HCT116 (cell line): ENCODE data around the gene FBXL16. TPM values are rescaled to one million over a fixed set of nuclear protein-coding genes. Genes with fewer than 3 reads are reported as not detected.
A peak's percentile ranks its signal among the peaks of the same experiment; 100 is the strongest.

Experiments used
- ATAC-seq: fragments of 200-7000 bp; cut with Tn5 transposase; 2 replicates; pipeline ENCODE4 v1.9.1; 2020; ENCODE audit warnings: mild to moderate bottlenecking, moderate library complexity
- BruUV-seq: library from RNA; stranded (reverse); fragments of 400-500 nt; replicated peaks from 2 replicates; lab custom pipeline; 2021; lab: Mats Ljungman, UMichigan
- CTCF ChIA-PET: fragments of 300-600 bp; sonication (Branson Sonifier 250); formaldehyde crosslinking; loops from one replicate; lab custom pipeline; 2021; ENCODE audit warnings: antibody characterized with exemption; lab: Charles Lee
- POLR2A ChIA-PET: fragments of 300-600, 350-600 bp; sonication (Branson Sonifier 250); formaldehyde crosslinking; loops from one replicate; lab custom pipeline; 2021; ENCODE audit warnings: antibody characterized with exemption; lab: Charles Lee
- RAD21 ChIA-PET, 2 experiments: fragments of 300-600 bp; sonication (Branson Sonifier 250); formaldehyde crosslinking; loops; one replicate each; lab custom pipeline; 2023; ENCODE audit warnings: low total read pairs in 2 of 2; ENCODE audit not compliant: uncharacterized antibody in 2 of 2, unreplicated experiment in 2 of 2, low non-redundant PET in 1 of 2; lab: Charles Lee
- DNase-seq: peaks from one replicate; pipeline ENCODE4 v3.0.0-alpha.2; 2010; ENCODE audit warnings: low read depth, low spot score
- H2AFZ ChIP-seq: fragments of 200-600 bp; shearing (Covaris generic), sonication (generic); 2 replicates; pipeline ENCODE4 v1.6.1; 2017; ENCODE audit warnings: low read depth, mixed run types, mixed read lengths, antibody characterized with exemption, low read length; ENCODE audit not compliant: poor library complexity, severe bottlenecking
- H3K27ac ChIP-seq: 2 replicates; pipeline ENCODE4 v1.5.1; 2012; ENCODE audit warnings: low read depth, low read length
- H3K27me3 ChIP-seq: fragments of 200-600 bp; sonication (generic); 2 replicates; pipeline ENCODE4 v1.6.1; 2016; ENCODE audit warnings: mixed run types, low read length, mixed read lengths; ENCODE audit not compliant: insufficient read depth
- H3K36me3 ChIP-seq, 2 experiments: fragments of 200-500 bp in 1 of 2; fragments of 200-600 bp in 1 of 2; sonication (Bioruptor generic) in 1 of 2; sonication (generic) in 1 of 2; 2 replicates each; pipeline versions ENCODE4 v1.5.1 to v1.6.1; 2014 to 2016; ENCODE audit warnings: low read length in 2 of 2, inconsistent platforms in 1 of 2, mixed read lengths in 1 of 2, mixed run types in 1 of 2; ENCODE audit not compliant: insufficient read depth in 2 of 2, control insufficient read depth in 1 of 2
- H3K4me1 ChIP-seq, 2 experiments: fragments of 200-600 bp in 1 of 2; sonication (generic) in 1 of 2; 2 replicates each; pipeline versions ENCODE4 v1.5.1 to v1.6.1; 2012 to 2017; ENCODE audit warnings: low read length in 2 of 2, inconsistent platforms in 1 of 2, mild to moderate bottlenecking in 1 of 2, mixed read lengths in 1 of 2, mixed run types in 1 of 2, moderate library complexity in 1 of 2; ENCODE audit not compliant: insufficient read depth in 2 of 2, control insufficient read depth in 1 of 2
- H3K4me2 ChIP-seq: fragments of 200-600 bp; sonication (generic); 2 replicates; pipeline ENCODE4 v1.6.1; 2017; ENCODE audit warnings: mixed run types, low read length, mixed read lengths
- H3K4me3 ChIP-seq, 2 experiments: fragments of 200-600 bp in 1 of 2; sonication (generic) in 1 of 2; replicated peaks in 1 of 2; 2 replicates each; pipeline ENCODE4 v1.5.1; 2011 to 2016; ENCODE audit warnings: low read length in 2 of 2, control low read depth in 1 of 2, low read depth in 1 of 2, mild to moderate bottlenecking in 1 of 2, mixed read lengths in 1 of 2, mixed run types in 1 of 2
- H3K79me2 ChIP-seq: fragments of 200-600 bp; sonication (generic); 2 replicates; pipeline ENCODE4 v1.6.1; 2017; ENCODE audit warnings: mild to moderate bottlenecking, mixed run types, low read length, moderate library complexity, mixed read lengths; ENCODE audit not compliant: insufficient read depth
- H3K9ac ChIP-seq: fragments of 200-600 bp; sonication (generic); 2 replicates; pipeline ENCODE4 v1.6.1; 2016; ENCODE audit warnings: low read length, mixed read lengths
- H3K9me2 ChIP-seq: fragments of 200-600 bp; sonication (generic), shearing (Covaris generic); 2 replicates; pipeline ENCODE4 v1.6.1; 2017; ENCODE audit warnings: mixed run types, mild to moderate bottlenecking, moderate library complexity; ENCODE audit not compliant: insufficient read depth
- H3K9me3 ChIP-seq, 2 experiments: fragments of 200-500 bp in 1 of 2; fragments of 200-600 bp in 1 of 2; sonication (Bioruptor generic) in 1 of 2; sonication (generic) in 1 of 2; 2 replicates each; pipeline ENCODE4 v1.6.1; 2014 to 2017; ENCODE audit warnings: low read length in 2 of 2, mixed read lengths in 2 of 2, inconsistent platforms in 1 of 2, low read depth in 1 of 2, mild to moderate bottlenecking in 1 of 2, mixed run types in 1 of 2, moderate library complexity in 1 of 2; ENCODE audit not compliant: control insufficient read depth in 1 of 2, insufficient read depth in 1 of 2
- H4K20me1 ChIP-seq: fragments of 200-600 bp; sonication (generic), shearing (Covaris generic); 2 replicates; pipeline ENCODE4 v1.6.1; 2017; ENCODE audit warnings: mixed run types, mild to moderate bottlenecking, moderate library complexity; ENCODE audit not compliant: insufficient read depth
- CEBPB ChIP-seq: IDR thresholded peaks from 2 replicates; pipeline ENCODE4 v1.6.1; 2012; ENCODE audit warnings: low read depth
- EZH2phosphoT487 ChIP-seq: fragments of 200-600 bp; IDR thresholded peaks from 2 replicates; pipeline ENCODE4 v1.6.1; 2018; ENCODE audit warnings: antibody characterized with exemption, borderline replicate concordance
- JUND ChIP-seq: IDR thresholded peaks from 2 replicates; pipeline ENCODE4 v1.6.1; 2012
- POLR2A ChIP-seq: IDR thresholded peaks from 2 replicates; pipeline ENCODE4 v1.7.0; 2011; ENCODE audit warnings: borderline replicate concordance; ENCODE audit not compliant: insufficient read depth, insufficient read length; ENCODE audit errors: extremely low read depth
- POLR2AphosphoS5 ChIP-seq: IDR thresholded peaks from 2 replicates; pipeline ENCODE4 v1.6.1; 2011; ENCODE audit warnings: mild to moderate bottlenecking, low read depth, low read length, moderate library complexity
- SP1 ChIP-seq: IDR thresholded peaks from 2 replicates; pipeline ENCODE4 v1.6.1; 2012; ENCODE audit warnings: low read depth
- TCF7L2 ChIP-seq: IDR thresholded peaks from 2 replicates; pipeline ENCODE4 v1.7.0; 2011; ENCODE audit warnings: borderline replicate concordance, inconsistent platforms; ENCODE audit not compliant: insufficient read depth, insufficient read length; ENCODE audit errors: extremely low read depth
- intact Hi-C: fragments of 100-400 bp; cut with micrococcal nuclease; formaldehyde crosslinking; loops from 2 replicates; pipeline ENCODE4 v1.10.0; 2022
- total RNA-seq: library from RNA; stranded (reverse); gene quantifications from one replicate; pipeline ENCODE4 v1.2.1, GENCODE V29; 2021; ENCODE audit not compliant: unreplicated experiment
- TF ChIP-seq, protein P1 (sequence below): IDR thresholded peaks from 2 replicates; pipeline ENCODE4 v1.6.1; 2012

FBXL16 gene
- total RNA-seq, 1 experiment from 2014 or later: 49.7 TPM

- BruUV-seq: no TSS peak
- CTCF ChIA-PET: interaction anchor here (1.4 to 1.8 kb wide), 3 partner anchors 9 to 70 kb away, joined by 4 to 9 read pairs (median 6); partner anchors contain the start of genes CHTF18 and RPUSD1
- Histone ChIP-seq H3K79me2 (peaks cover 25% of the 10 kb centered on the region), H3K4me3 (0 out of 4 replicates have a peak overlapping the region, but pooled peaks of 1 of the 2 experiments have one; percentile 87), H3K9me3 (no peaks in the 10 kb centered on the region), H2AFZ (no peak overlapping the region), H3K9me2 (no peaks in the 10 kb centered on the region), H3K9ac (peak overlapping the region; percentile 98), H3K27me3 (no peaks in the 10 kb centered on the region), H3K27ac (peak overlapping the region; percentile 100), H3K4me1 (peaks cover 36 to 73% of the 10 kb centered on the region in 2 experiments), H3K4me2 (peak overlapping the region; percentile 80), H3K36me3 (no peaks in the 10 kb centered on the region), H4K20me1 (peaks cover 3% of the 10 kb centered on the region; the same call in 1 of the 2 replicates)
- TF ChIP-seq, protein P1, sequence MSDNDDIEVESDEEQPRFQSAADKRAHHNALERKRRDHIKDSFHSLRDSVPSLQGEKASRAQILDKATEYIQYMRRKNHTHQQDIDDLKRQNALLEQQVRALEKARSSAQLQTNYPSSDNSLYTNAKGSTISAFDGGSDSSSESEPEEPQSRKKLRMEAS: no peak
- TF ChIP-seq SP1 (no peak), EZH2phosphoT487 (no peak), POLR2AphosphoS5 (no peak), TCF7L2 (no peak), POLR2A (peak; percentile 10), JUND (no peak)
- POLR2A ChIA-PET: interaction anchor here (0.6 to 0.7 kb wide), 3 partner anchors 14 to 58 kb away, joined by 3 read pairs; no protein-coding TSS in a partner anchor
- RAD21 ChIA-PET: no interaction called here
- no peak for DNase-seq
- intact Hi-C loops: no loop called here
- no peak for ATAC-seq
These were observed 13.3 kb upstream of the FBXL16 start for GRCh38 chr16:718922-719321.

DNA sequence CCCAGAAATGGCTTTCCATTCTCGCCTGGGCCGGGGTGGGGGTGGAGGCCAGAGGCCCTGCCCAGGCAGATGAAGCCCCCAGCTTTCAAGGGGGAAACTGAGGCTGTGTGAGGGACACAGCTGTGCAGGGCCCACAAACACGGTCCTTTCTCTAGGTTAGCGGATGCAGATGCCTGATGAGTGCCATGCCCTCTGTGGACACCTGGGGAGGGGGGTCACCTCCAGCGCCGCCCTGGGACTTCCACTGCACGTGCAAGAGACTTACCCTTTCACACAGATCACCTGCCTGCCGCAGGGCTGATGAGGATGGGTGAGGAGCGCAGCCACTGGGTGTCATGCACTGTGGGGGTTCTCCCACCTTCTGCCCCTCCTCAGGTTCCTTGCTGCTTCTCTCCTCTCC is 12.8 kb upstream of the FBXL16 start:
- Histone ChIP-seq H3K27me3 (no peaks in the 10 kb centered on the region), H3K4me2 (peak overlapping the region; percentile 80), H3K36me3 (no peaks in the 10 kb centered on the region), H3K27ac (peak overlapping the region; percentile 100; the same call in 1 of the 2 replicates), H3K9me3 (no peaks in the 10 kb centered on the region), H3K4me1 (peaks cover 36 to 78% of the 10 kb centered on the region in 2 experiments), H4K20me1 (peaks cover 3% of the 10 kb centered on the region; the same call in 1 of the 2 replicates), H3K9ac (no peak overlapping the region), H3K79me2 (peaks cover 25% of the 10 kb centered on the region), H3K9me2 (no peaks in the 10 kb centered on the region), H2AFZ (no peak overlapping the region), H3K4me3 (no peak overlapping the region)
- no TSS peak for BruUV-seq
- no peak for ATAC-seq
- intact Hi-C loops: no loop called here
- DNase-seq: no peak
- CTCF ChIA-PET: interaction anchor here (1.8 kb wide), 1 partner anchor 70 kb away, joined by 6 read pairs; the partner anchor contains the start of genes CHTF18 and RPUSD1
- POLR2A ChIA-PET: no interaction called here
- TF ChIP-seq POLR2AphosphoS5 (peak; percentile 38; the same call in 1 of the 2 replicates), CEBPB (no peak), JUND (no peak)
- RAD21 ChIA-PET: no interaction called here
